ENCODE data around the gene RBM4B. TPM values are rescaled to one million over a fixed set of nuclear protein-coding genes. Genes with fewer than 3 reads are reported as not detected.

Gene RBM4B
- total RNA-seq, 2 experiments from 2014 or later = 29.1 to 38.3 TPM

DNA sequence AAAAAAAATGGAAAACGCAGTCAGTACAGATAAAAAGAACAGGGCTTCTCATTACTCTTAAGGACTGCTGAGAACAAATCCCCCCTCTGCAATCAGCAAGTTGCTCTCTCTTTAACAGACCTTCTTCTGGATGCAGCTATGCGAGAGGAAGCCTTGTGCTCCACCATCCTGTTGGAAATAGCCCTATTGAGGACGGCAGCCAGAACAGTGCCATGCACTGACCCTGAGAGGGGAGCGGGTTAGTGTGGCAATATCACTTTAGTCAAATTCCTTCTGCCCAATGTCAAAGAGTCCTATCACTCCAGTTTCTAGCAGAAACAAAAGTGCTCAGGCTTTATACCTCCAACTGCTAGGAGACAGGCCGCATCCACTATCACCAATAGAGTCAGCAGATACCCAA, 6.9 kb downstream of the RBM4B start:
- Histone ChIP-seq H3K9me2 (ENCODE audit: insufficient read depth, low read length) (no peaks in the 10 kb centered on the region), H3K4me3 (ENCODE audit: low read depth, low read length, poor library complexity, severe bottlenecking) (no peak overlapping the region), H3K9me3 (ENCODE audit: low read length) (no peaks in the 10 kb centered on the region), H2AFZ (ENCODE audit: low read length) (no peak overlapping the region), H3K4me2 (ENCODE audit: low read length) (no peak overlapping the region), H3K27ac (ENCODE audit: low read depth, low read length, poor library complexity, severe bottlenecking) (no peak overlapping the region), H4K20me1 (ENCODE audit: insufficient read depth, low read length) (peaks cover 7% of the 10 kb centered on the region; the same call in 1 of the 2 replicates), H3K36me3 (ENCODE audit: insufficient read depth, low read length) (peaks cover 70% of the 10 kb centered on the region), H3K79me2 (ENCODE audit: insufficient read depth, low read depth, low read length) (peaks cover 77% of the 10 kb centered on the region), H3K4me1 (ENCODE audit: insufficient read depth, low read length, poor library complexity, severe bottlenecking) (peaks cover 33% of the 10 kb centered on the region)
- no peak for TF ChIP-seq EZH2phosphoT487 (IDR thresholded peaks at IDR 0.05; ENCODE audit: borderline replicate concordance, low read depth, low read length)
- TF ChIP-seq, protein P1, sequence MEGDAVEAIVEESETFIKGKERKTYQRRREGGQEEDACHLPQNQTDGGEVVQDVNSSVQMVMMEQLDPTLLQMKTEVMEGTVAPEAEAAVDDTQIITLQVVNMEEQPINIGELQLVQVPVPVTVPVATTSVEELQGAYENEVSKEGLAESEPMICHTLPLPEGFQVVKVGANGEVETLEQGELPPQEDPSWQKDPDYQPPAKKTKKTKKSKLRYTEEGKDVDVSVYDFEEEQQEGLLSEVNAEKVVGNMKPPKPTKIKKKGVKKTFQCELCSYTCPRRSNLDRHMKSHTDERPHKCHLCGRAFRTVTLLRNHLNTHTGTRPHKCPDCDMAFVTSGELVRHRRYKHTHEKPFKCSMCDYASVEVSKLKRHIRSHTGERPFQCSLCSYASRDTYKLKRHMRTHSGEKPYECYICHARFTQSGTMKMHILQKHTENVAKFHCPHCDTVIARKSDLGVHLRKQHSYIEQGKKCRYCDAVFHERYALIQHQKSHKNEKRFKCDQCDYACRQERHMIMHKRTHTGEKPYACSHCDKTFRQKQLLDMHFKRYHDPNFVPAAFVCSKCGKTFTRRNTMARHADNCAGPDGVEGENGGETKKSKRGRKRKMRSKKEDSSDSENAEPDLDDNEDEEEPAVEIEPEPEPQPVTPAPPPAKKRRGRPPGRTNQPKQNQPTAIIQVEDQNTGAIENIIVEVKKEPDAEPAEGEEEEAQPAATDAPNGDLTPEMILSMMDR (conservative IDR thresholded peaks at IDR 0.05; ENCODE audit: low read length) = no peak
- no TSS peak for BruUV-seq (replicated peaks)
- intact Hi-C loops (cut with micrococcal nuclease; ENCODE audit: unreplicated experiment) = no loop called here
- DNase-seq (ENCODE audit: low spot score) = no peak
- POLR2A ChIA-PET = interaction anchor here (1.5 kb wide), 1 partner anchor 9 kb away, joined by 7 read pairs; no protein-coding TSS in a partner anchor
- CTCF ChIA-PET (ENCODE audit: unreplicated experiment) = no interaction called here

DNA sequence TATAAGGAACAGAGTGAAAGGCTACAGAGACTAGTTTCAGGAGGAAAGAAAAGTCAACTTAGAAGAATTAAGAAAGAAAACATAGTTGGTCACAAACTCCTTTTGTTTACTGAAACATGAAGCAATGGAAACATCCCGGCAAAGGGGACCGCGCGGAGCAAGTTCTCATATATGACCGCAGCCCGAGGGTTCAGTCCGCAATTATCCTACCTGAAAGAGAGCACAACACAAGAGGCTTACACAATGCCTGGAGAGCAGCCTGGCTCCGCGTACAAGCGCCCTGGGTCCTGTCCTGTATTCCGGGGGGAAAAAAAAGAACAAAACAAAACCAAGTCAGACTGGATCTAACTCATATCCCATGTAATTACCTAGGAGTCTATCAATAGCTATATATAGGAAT, 12.3 kb downstream of the RBM4B start:
- no peaks in the 10 kb centered on the region for H3K9me3 ChIP-seq (ENCODE audit: low read length)
- H3K4me2 ChIP-seq (ENCODE audit: low read length) = no peak overlapping the region
- POLR2A ChIA-PET = no interaction called here
- no TSS peak for BruUV-seq (replicated peaks)
- H3K4me3 ChIP-seq (ENCODE audit: low read depth, low read length, poor library complexity, severe bottlenecking) = no peak overlapping the region
- no peak overlapping the region for H3K27ac ChIP-seq (ENCODE audit: low read depth, low read length, poor library complexity, severe bottlenecking)
- no peak overlapping the region for H2AFZ ChIP-seq (ENCODE audit: low read length)
- intact Hi-C loops (cut with micrococcal nuclease; ENCODE audit: unreplicated experiment) = no loop called here
- peaks cover 90% of the 10 kb centered on the region for H3K36me3 ChIP-seq (ENCODE audit: insufficient read depth, low read length)
- no peak for TF ChIP-seq EZH2phosphoT487 (IDR thresholded peaks at IDR 0.05; ENCODE audit: borderline replicate concordance, low read depth, low read length)
- TF ChIP-seq, protein P1 (conservative IDR thresholded peaks at IDR 0.05; ENCODE audit: low read length) = no peak
- no peak for DNase-seq (ENCODE audit: low spot score)
- H3K79me2 ChIP-seq (ENCODE audit: insufficient read depth, low read depth, low read length) = peaks cover 34% of the 10 kb centered on the region
- H4K20me1 ChIP-seq (ENCODE audit: insufficient read depth, low read length) = no peaks in the 10 kb centered on the region
- CTCF ChIA-PET (ENCODE audit: unreplicated experiment) = no interaction called here
- H3K4me1 ChIP-seq (ENCODE audit: insufficient read depth, low read length, poor library complexity, severe bottlenecking) = peaks cover 4% of the 10 kb centered on the region
- no peaks in the 10 kb centered on the region for H3K9me2 ChIP-seq (ENCODE audit: insufficient read depth, low read length)

DNA sequence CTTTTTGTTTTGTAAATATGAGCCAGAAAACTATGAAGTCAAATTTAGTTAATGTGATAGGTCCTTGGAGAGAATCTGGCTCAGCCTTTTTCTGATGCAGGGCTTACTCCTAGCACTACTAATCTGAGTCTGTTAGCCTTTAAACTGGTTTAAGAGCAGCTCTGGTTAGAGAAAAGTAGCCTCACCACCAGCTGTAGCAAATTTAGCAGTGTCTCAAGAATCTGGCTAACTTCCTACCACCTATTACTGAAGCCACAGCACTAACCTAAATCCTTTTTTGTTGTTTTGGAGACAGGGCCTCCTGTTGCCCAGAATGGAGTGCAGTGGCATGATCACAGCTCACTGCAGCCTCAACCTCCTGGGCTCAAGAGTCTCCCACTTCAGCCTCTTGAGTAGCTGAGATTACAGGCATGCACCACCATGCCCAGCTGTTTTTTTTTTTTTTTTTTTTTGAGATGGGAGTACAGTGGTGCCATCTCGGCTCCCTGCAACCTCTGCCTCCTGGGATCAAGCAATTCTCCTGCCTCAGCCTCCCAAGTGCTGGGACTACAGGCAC, 13.9 kb downstream of the RBM4B start:
- peaks cover 16% of the 10 kb centered on the region for H3K4me1 ChIP-seq (ENCODE audit: insufficient read depth, low read length, poor library complexity, severe bottlenecking)
- BruUV-seq (replicated peaks) = no TSS peak
- no peak for DNase-seq (ENCODE audit: low spot score)
- H3K36me3 ChIP-seq (ENCODE audit: insufficient read depth, low read length) = peaks cover 91% of the 10 kb centered on the region
- no peaks in the 10 kb centered on the region for H3K9me3 ChIP-seq (ENCODE audit: low read length)
- ChIA-PET CTCF (ENCODE audit: unreplicated experiment) (no interaction called here), POLR2A (interaction anchor here (0.6 to 1.1 kb wide), 2 partner anchors 10 to 180 kb away, joined by 3 to 4 read pairs; no protein-coding TSS in a partner anchor)
- H2AFZ ChIP-seq (ENCODE audit: low read length) = no peak overlapping the region
- peaks cover 40% of the 10 kb centered on the region for H3K79me2 ChIP-seq (ENCODE audit: insufficient read depth, low read depth, low read length)
- H3K27ac ChIP-seq (ENCODE audit: low read depth, low read length, poor library complexity, severe bottlenecking) = no peak overlapping the region
- H3K4me3 ChIP-seq (ENCODE audit: low read depth, low read length, poor library complexity, severe bottlenecking) = no peak overlapping the region
- H3K9me2 ChIP-seq (ENCODE audit: insufficient read depth, low read length) = no peaks in the 10 kb centered on the region
- H3K4me2 ChIP-seq (ENCODE audit: low read length) = no peak overlapping the region
- intact Hi-C loops (cut with micrococcal nuclease; ENCODE audit: unreplicated experiment) = no loop called here
- H4K20me1 ChIP-seq (ENCODE audit: insufficient read depth, low read length) = no peaks in the 10 kb centered on the region
- TF ChIP-seq, protein P1 (conservative IDR thresholded peaks at IDR 0.05; ENCODE audit: low read length) = no peak
- no peak for TF ChIP-seq EZH2phosphoT487 (IDR thresholded peaks at IDR 0.05; ENCODE audit: borderline replicate concordance, low read depth, low read length)

Measured in OCI-LY7 (cell line).